Vagina (tissue), 2 donors: ENCODE measurements around the gene CTAGE1.

ENCODE experiments used
- CTCF ChIP-seq, 3 experiments: fragments of 450-650 bp in 2 of 3; fragments of 200-600 bp in 1 of 3; sonication (generic) in 1 of 3; IDR thresholded peaks; one replicate each; pipeline ENCODE4 v1.5.1; 2017 to 2019; ENCODE audit warnings: antibody characterized with exemption in 3 of 3, mild to moderate bottlenecking in 2 of 3, moderate library complexity in 2 of 3
- POLR2A ChIP-seq, 2 donors: fragments of 450-650 bp; IDR thresholded peaks; one replicate each; pipeline ENCODE4 v1.6.1; 2017; ENCODE audit warnings: antibody characterized with exemption in 2 of 2, mild to moderate bottlenecking in 2 of 2, moderate library complexity in 2 of 2
- POLR2AphosphoS5 ChIP-seq, 2 donors: sonication (generic); formaldehyde crosslinking; IDR thresholded peaks; one replicate each; pipeline ENCODE4 v1.9.0; 2017; ENCODE audit warnings: antibody characterized with exemption in 2 of 2, mild to moderate bottlenecking in 2 of 2, low read depth in 1 of 2; ENCODE audit not compliant: insufficient read depth in 1 of 2

- no peak for TF ChIP-seq POLR2A (IDR thresholded peaks at IDR 0.05)
- no peak for TF ChIP-seq CTCF (IDR thresholded peaks at IDR 0.05)
- no peak for TF ChIP-seq POLR2AphosphoS5 (IDR thresholded peaks at IDR 0.05; ENCODE audit: insufficient read depth in 1 of 2, low read depth in 1 of 2)
Measured at GRCh38 chr18:22422909-22423548, 5.3 kb upstream of the CTAGE1 start.
